ENCODE results near the gene MEF2C. TPM values are rescaled to one million over a fixed set of nuclear protein-coding genes. Genes with fewer than 3 reads are reported as not detected.

Gene MEF2C
- total and polyA plus RNA-seq, 4 donors: 2.8 to 15.9 (median 10.1) TPM

DNA sequence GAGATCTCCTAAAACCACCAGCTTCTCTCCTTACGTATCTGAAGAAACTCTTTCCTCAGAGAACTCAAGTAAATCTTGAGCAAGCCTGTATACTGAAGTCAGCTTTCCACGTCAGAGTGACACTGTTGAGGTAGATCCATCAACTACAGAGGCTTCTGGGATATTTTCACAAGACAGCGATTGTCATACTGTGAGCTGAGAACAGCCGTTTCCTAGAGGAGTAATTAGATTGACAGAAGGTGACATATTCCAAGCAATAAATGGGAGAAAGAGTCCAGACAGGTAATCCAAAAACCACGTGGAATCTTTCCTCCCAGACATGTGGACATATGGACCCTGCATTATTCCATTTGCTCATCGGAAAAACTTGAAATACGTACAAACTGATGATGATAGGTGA is 117.2 kb downstream of the MEF2C start:
- H3K27ac ChIP-seq (ENCODE audit: low read depth in 1 of 2, low read length in 2 of 2): no peak overlapping the region
- H3K27me3 ChIP-seq (ENCODE audit: control insufficient read depth in 4 of 4, insufficient read depth in 4 of 4, low read length in 3 of 4): no peaks in the 10 kb centered on the region
- H3K9me3 ChIP-seq (ENCODE audit: control insufficient read depth in 4 of 4, low read length in 3 of 4): no peaks in the 10 kb centered on the region
- H3K4me3 ChIP-seq (ENCODE audit: low read depth in 1 of 3, low read length in 3 of 3): no peak overlapping the region
- TF ChIP-seq, protein P1, sequence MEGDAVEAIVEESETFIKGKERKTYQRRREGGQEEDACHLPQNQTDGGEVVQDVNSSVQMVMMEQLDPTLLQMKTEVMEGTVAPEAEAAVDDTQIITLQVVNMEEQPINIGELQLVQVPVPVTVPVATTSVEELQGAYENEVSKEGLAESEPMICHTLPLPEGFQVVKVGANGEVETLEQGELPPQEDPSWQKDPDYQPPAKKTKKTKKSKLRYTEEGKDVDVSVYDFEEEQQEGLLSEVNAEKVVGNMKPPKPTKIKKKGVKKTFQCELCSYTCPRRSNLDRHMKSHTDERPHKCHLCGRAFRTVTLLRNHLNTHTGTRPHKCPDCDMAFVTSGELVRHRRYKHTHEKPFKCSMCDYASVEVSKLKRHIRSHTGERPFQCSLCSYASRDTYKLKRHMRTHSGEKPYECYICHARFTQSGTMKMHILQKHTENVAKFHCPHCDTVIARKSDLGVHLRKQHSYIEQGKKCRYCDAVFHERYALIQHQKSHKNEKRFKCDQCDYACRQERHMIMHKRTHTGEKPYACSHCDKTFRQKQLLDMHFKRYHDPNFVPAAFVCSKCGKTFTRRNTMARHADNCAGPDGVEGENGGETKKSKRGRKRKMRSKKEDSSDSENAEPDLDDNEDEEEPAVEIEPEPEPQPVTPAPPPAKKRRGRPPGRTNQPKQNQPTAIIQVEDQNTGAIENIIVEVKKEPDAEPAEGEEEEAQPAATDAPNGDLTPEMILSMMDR (IDR thresholded peaks at IDR 0.05; ENCODE audit: low read depth, low read length, missing input control): no peak
- no peak for TF ChIP-seq RAD21 (IDR thresholded peaks at IDR 0.05)
- TF ChIP-seq EGR1 (IDR thresholded peaks at IDR 0.05; ENCODE audit: low read depth in 2 of 2): no peak
- TF ChIP-seq YY1 (IDR thresholded peaks at IDR 0.05): no peak
- TF ChIP-seq ZBTB33 (IDR thresholded peaks at IDR 0.05): no peak
- no peak for TF ChIP-seq HNF4G (IDR thresholded peaks at IDR 0.05)
- TF ChIP-seq, protein P2, sequence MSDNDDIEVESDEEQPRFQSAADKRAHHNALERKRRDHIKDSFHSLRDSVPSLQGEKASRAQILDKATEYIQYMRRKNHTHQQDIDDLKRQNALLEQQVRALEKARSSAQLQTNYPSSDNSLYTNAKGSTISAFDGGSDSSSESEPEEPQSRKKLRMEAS (IDR thresholded peaks at IDR 0.05): no peak
- no peak for TF ChIP-seq NR2F2 (IDR thresholded peaks at IDR 0.05)
- DNase-seq (ENCODE audit: low spot score): no peak
- no peaks in the 10 kb centered on the region for H3K4me1 ChIP-seq (ENCODE audit: control insufficient read depth in 4 of 4, insufficient read depth in 4 of 4, low read length in 3 of 4)
- 89% methylated on average over 7 of the region's 7 CpGs for WGBS
- H3K36me3 ChIP-seq (ENCODE audit: control insufficient read depth in 4 of 4, insufficient read depth in 3 of 4, low read depth in 1 of 4, low read length in 3 of 4): no peaks in the 10 kb centered on the region
- H3K9ac ChIP-seq (ENCODE audit: low read depth in 1 of 2, low read length in 2 of 2): no peak overlapping the region

- Histone ChIP-seq H3K9ac (ENCODE audit: low read depth in 1 of 2, low read length in 2 of 2) (no peak overlapping the region), H3K27ac (ENCODE audit: low read depth in 1 of 2, low read length in 2 of 2) (no peak overlapping the region), H3K36me3 (ENCODE audit: control insufficient read depth in 4 of 4, insufficient read depth in 3 of 4, low read depth in 1 of 4, low read length in 3 of 4) (no peaks in the 10 kb centered on the region), H3K4me3 (ENCODE audit: low read depth in 1 of 3, low read length in 3 of 3) (no peak overlapping the region), H3K9me3 (ENCODE audit: control insufficient read depth in 4 of 4, low read length in 3 of 4) (no peaks in the 10 kb centered on the region), H3K4me1 (ENCODE audit: control insufficient read depth in 4 of 4, insufficient read depth in 4 of 4, low read length in 3 of 4) (no peaks in the 10 kb centered on the region), H3K27me3 (ENCODE audit: control insufficient read depth in 4 of 4, insufficient read depth in 4 of 4, low read length in 3 of 4) (no peaks in the 10 kb centered on the region)
- 73% methylated on average over 2 of the region's 2 CpGs for WGBS
- no peak for DNase-seq (ENCODE audit: low spot score)
- TF ChIP-seq TAF1 (conservative IDR thresholded peaks at IDR 0.05) (no peak), GABPA (IDR thresholded peaks at IDR 0.05 in 1 of 2, conservative IDR thresholded peaks at IDR 0.05 in 1 of 2) (no peak), RXRA (IDR thresholded peaks at IDR 0.05) (no peak), HNF4G (IDR thresholded peaks at IDR 0.05) (no peak), FOXA2 (IDR thresholded peaks at IDR 0.05) (no peak), YY1 (IDR thresholded peaks at IDR 0.05) (no peak), EGR1 (IDR thresholded peaks at IDR 0.05; ENCODE audit: low read depth in 2 of 2) (no peak), ZBTB33 (IDR thresholded peaks at IDR 0.05) (no peak), RAD21 (IDR thresholded peaks at IDR 0.05) (no peak), SP1 (IDR thresholded peaks at IDR 0.05) (no peak), FOXA1 (IDR thresholded peaks at IDR 0.05) (no peak), NR2F2 (IDR thresholded peaks at IDR 0.05) (no peak), HNF4A (conservative IDR thresholded peaks at IDR 0.05) (no peak), JUND (IDR thresholded peaks at IDR 0.05) (no peak)
- TF ChIP-seq, protein P3, sequence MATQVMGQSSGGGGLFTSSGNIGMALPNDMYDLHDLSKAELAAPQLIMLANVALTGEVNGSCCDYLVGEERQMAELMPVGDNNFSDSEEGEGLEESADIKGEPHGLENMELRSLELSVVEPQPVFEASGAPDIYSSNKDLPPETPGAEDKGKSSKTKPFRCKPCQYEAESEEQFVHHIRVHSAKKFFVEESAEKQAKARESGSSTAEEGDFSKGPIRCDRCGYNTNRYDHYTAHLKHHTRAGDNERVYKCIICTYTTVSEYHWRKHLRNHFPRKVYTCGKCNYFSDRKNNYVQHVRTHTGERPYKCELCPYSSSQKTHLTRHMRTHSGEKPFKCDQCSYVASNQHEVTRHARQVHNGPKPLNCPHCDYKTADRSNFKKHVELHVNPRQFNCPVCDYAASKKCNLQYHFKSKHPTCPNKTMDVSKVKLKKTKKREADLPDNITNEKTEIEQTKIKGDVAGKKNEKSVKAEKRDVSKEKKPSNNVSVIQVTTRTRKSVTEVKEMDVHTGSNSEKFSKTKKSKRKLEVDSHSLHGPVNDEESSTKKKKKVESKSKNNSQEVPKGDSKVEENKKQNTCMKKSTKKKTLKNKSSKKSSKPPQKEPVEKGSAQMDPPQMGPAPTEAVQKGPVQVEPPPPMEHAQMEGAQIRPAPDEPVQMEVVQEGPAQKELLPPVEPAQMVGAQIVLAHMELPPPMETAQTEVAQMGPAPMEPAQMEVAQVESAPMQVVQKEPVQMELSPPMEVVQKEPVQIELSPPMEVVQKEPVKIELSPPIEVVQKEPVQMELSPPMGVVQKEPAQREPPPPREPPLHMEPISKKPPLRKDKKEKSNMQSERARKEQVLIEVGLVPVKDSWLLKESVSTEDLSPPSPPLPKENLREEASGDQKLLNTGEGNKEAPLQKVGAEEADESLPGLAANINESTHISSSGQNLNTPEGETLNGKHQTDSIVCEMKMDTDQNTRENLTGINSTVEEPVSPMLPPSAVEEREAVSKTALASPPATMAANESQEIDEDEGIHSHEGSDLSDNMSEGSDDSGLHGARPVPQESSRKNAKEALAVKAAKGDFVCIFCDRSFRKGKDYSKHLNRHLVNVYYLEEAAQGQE (IDR thresholded peaks at IDR 0.05): no peak
- TF ChIP-seq, protein P2 (IDR thresholded peaks at IDR 0.05): no peak
- TF ChIP-seq, protein P4, sequence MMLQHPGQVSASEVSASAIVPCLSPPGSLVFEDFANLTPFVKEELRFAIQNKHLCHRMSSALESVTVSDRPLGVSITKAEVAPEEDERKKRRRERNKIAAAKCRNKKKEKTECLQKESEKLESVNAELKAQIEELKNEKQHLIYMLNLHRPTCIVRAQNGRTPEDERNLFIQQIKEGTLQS (IDR thresholded peaks at IDR 0.05): no peak
- TF ChIP-seq, protein P1 (IDR thresholded peaks at IDR 0.05; ENCODE audit: low read depth, low read length, missing input control): no peak
Measured at GRCh38 chr5:88765171-88765570, 117.8 kb downstream of the MEF2C start.
